Gastroesophageal sphincter (tissue), 4 donors: ENCODE measurements around the gene CSNK2A1. TPM values are rescaled to one million over a fixed set of nuclear protein-coding genes. Genes with fewer than 3 reads are reported as not detected.
"Not testable (repeated sequence)": the region's sequence is repeated elsewhere in the genome, so short reads cannot be mapped to it uniquely, and the experiment has no call there.

ENCODE experiments used
- ATAC-seq: fragments of 150-250 bp; one replicate; pipeline ENCODE4 v1.9.1; 2016; ENCODE audit warnings: mild to moderate bottlenecking, moderate library complexity
- H3K27ac ChIP-seq, 4 donors: fragments of 200-600 bp; sonication (generic) in 3 of 4; 1 replicate in 3 of 4; 2 replicates in 1 of 4; pipeline ENCODE4 v1.5.1; 2016 to 2019
- H3K27me3 ChIP-seq: fragments of 200-600 bp; sonication (generic); one replicate; pipeline ENCODE4 v1.5.1; 2019
- H3K36me3 ChIP-seq, 2 donors: fragments of 200-600 bp; sonication (generic); one replicate each; pipeline ENCODE4 v1.5.1; 2019; ENCODE audit warnings: control low read depth in 1 of 2
- H3K4me1 ChIP-seq, 3 donors: fragments of 200-600 bp; sonication (generic); 1 replicate in 2 of 3; 2 replicates in 1 of 3; pipeline ENCODE4 v1.5.1; 2016 to 2019; ENCODE audit warnings: control low read depth in 2 of 3
- H3K4me3 ChIP-seq, 2 donors: fragments of 200-600 bp; sonication (generic); one replicate each; pipeline ENCODE4 v1.5.1; 2019; ENCODE audit warnings: mild to moderate bottlenecking in 1 of 2, moderate library complexity in 1 of 2
- H3K9me3 ChIP-seq, 3 donors: fragments of 200-600 bp; sonication (generic); one replicate each; pipeline ENCODE4 v1.5.1; 2017 to 2019; ENCODE audit warnings: control low read depth in 2 of 3
- EP300 ChIP-seq: sonication (generic); formaldehyde crosslinking; IDR thresholded peaks from one replicate; pipeline ENCODE4 v1.6.1; 2017; ENCODE audit warnings: antibody characterized with exemption, mild to moderate bottlenecking
- POLR2A ChIP-seq, 2 donors: fragments of 450-650 bp; IDR thresholded peaks; one replicate each; pipeline ENCODE4 v1.6.1; 2017; ENCODE audit warnings: antibody characterized with exemption in 2 of 2, mild to moderate bottlenecking in 2 of 2, moderate library complexity in 1 of 2
- POLR2AphosphoS5 ChIP-seq: sonication (generic); formaldehyde crosslinking; IDR thresholded peaks from one replicate; pipeline ENCODE4 v1.6.1; 2017; ENCODE audit warnings: antibody characterized with exemption
- WGBS, 2 donors: methylation state at CpG; one replicate each; pipeline ENCODE4 v1.1.5; 2018; ENCODE audit warnings: low coverage in 1 of 2; 5-methylcytosine and 5-hydroxymethylcytosine counted together
- total RNA-seq, 4 donors: library from RNA; depleted of rRNA; stranded (reverse); fragments of >200 nt; gene quantifications; one replicate each; pipeline ENCODE4 v1.1.0, GENCODE V29; 2016
- TF ChIP-seq, protein P1 (sequence below), 4 experiments: fragments of 200-600 bp in 2 of 4; fragments of 450-650 bp in 2 of 4; sonication (generic) in 1 of 4; IDR thresholded peaks; one replicate each; pipeline ENCODE4 v1.5.1; 2017 to 2019; ENCODE audit warnings: antibody characterized with exemption in 4 of 4, mild to moderate bottlenecking in 2 of 4, moderate library complexity in 2 of 4

The CSNK2A1 gene
- total RNA-seq, 4 donors from 2014 or later: 69.1 to 109 (median 92.2) TPM

DNA sequence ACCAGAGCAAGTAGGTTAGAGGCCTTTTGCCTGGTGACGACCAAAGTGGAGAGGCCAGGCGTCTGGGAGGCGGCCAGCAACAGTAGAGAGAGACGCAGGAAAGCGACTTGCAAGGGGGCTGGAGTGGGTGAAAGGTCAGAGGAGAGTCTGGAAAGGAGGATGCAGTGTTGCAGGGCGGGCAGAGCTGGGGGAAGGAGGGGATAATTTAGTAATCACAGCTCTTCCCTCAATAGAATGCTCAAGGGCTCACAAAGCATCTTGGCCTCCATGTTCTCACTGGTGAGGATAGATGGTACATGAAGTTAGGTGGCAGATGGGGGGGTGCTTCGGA lies 41.3 kb upstream of the CSNK2A1 start:
- WGBS, 2 donors: 66 to 77% methylated on average over 7 of the region's 7 CpGs
- Histone ChIP-seq H3K9me3 (no peaks in the 10 kb centered on the region), H3K27me3 (peaks cover 61% of the 10 kb centered on the region), H3K27ac (no peak overlapping the region), H3K4me3 (no peak overlapping the region), H3K36me3 (no peaks in the 10 kb centered on the region), H3K4me1 (no peaks in the 10 kb centered on the region)
- no peak for ATAC-seq
- TF ChIP-seq EP300: no peak
- no peak for TF ChIP-seq POLR2AphosphoS5
- no peak for TF ChIP-seq POLR2A (IDR thresholded peaks at IDR 0.05)
- TF ChIP-seq, protein P1, sequence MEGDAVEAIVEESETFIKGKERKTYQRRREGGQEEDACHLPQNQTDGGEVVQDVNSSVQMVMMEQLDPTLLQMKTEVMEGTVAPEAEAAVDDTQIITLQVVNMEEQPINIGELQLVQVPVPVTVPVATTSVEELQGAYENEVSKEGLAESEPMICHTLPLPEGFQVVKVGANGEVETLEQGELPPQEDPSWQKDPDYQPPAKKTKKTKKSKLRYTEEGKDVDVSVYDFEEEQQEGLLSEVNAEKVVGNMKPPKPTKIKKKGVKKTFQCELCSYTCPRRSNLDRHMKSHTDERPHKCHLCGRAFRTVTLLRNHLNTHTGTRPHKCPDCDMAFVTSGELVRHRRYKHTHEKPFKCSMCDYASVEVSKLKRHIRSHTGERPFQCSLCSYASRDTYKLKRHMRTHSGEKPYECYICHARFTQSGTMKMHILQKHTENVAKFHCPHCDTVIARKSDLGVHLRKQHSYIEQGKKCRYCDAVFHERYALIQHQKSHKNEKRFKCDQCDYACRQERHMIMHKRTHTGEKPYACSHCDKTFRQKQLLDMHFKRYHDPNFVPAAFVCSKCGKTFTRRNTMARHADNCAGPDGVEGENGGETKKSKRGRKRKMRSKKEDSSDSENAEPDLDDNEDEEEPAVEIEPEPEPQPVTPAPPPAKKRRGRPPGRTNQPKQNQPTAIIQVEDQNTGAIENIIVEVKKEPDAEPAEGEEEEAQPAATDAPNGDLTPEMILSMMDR (IDR thresholded peaks at IDR 0.05): no peak

DNA sequence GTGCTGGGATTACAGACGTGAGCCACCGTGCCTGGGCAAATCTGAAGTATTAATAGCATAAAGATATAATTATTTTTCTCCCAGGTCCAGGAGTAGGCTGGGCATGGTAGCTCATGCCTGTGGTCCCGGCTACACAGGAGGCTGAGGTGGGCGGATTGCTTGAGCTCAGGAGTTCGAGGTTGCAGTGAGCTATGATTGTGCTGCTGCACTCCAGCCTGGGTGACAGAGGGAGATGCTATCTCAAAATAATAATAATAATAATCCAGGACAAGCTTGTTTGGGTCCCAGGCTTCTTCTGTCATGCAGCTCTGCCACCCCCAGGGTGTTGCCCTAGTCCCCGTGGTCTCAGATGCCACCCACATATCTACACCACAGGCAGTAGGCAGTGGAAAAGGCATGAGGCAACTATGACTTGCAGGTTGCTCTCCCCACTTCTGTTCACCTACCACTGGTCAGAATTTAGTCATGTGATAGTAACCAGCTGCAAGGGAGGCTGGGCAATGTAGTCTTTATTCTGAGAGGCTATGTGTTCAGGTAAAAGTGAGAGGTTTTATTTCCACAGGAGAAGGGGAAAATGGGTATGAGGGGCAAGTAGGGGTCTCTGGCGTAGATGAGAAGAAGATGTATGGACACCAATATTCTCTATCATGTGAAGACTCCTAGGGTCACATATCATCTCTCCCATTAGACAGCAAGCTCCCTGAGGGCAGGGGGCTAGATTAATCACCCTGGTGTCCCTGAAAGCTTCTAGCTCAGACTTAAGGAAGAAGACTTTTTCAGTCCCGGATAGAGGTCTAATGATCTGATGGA lies 40.8 kb upstream of the CSNK2A1 start:
- no peak overlapping the region for H3K27ac ChIP-seq
- H3K9me3 ChIP-seq: no peaks in the 10 kb centered on the region
- no peaks in the 10 kb centered on the region for H3K4me1 ChIP-seq
- peaks cover 61% of the 10 kb centered on the region for H3K27me3 ChIP-seq
- no peaks in the 10 kb centered on the region for H3K36me3 ChIP-seq
- TF ChIP-seq, protein P1 (IDR thresholded peaks at IDR 0.05): no peak
- no peak for TF ChIP-seq EP300
- TF ChIP-seq POLR2A (IDR thresholded peaks at IDR 0.05): no peak
- TF ChIP-seq POLR2AphosphoS5: no peak
- no peak for ATAC-seq
- no peak overlapping the region for H3K4me3 ChIP-seq
- 70 to 80% methylated on average over 2 to 6 of the region's 8 CpGs for WGBS, 2 donors

- 38 to 67% methylated on average over 1 of the region's 5 CpGs for WGBS, 2 donors
- TF ChIP-seq EP300 (no peak), POLR2AphosphoS5 (no peak), POLR2A (IDR thresholded peaks at IDR 0.05) (no peak)
- TF ChIP-seq, protein P1 (IDR thresholded peaks at IDR 0.05): no peak
- ATAC-seq: no peak
These were observed 38.6 kb upstream of the CSNK2A1 start for GRCh38 chr20:582204-582603.

DNA sequence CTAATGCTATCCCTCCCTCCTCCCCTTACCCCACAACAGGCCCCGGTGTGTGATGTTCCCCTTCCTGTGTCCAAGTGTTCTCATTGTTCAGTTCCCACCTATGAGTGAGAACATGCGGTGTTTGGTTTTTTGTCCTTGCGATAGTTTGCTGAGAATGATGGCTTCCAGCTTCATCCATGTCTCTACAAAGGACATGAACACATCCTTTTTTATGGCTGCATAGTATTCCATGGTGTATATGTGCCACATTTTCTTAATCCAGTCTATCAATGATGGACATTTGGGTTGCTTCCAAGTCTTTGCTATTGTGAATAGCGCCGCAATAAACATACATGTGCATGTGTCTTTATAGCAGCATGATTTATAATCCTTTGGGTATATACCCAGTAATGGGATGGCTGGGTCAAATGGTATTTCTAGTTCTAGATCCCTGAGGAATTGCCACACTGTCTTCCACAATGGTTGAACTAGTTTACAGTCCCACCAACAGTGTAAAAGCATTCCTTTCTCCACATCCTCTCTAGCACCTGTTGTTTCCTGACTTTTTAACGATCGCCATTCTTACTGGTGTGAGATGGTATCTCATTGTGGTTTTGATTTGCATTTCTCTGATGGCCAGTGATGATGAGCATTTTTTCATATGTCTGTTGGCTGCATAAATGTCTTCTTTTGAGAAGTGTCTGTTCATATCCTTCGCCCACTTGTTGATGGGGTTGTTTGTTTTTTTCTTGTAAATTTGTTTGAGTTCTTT lies 35.5 kb upstream of the CSNK2A1 start:
- H3K27me3 ChIP-seq: peaks cover 66% of the 10 kb centered on the region
- H3K9me3 ChIP-seq, H3K36me3 ChIP-seq, H3K4me3 ChIP-seq, H3K27ac ChIP-seq, H3K4me1 ChIP-seq, ATAC-seq: not testable (repeated sequence)
- 90 to 92% methylated on average over 3 to 7 of the region's 8 CpGs for WGBS, 2 donors

More at GRCh38 chr20:582204-582603, 38.6 kb upstream of the CSNK2A1 start:
- no peaks in the 10 kb centered on the region for H3K4me1 ChIP-seq
- no peak overlapping the region for H3K4me3 ChIP-seq
- H3K9me3 ChIP-seq: no peaks in the 10 kb centered on the region
- no peak overlapping the region for H3K27ac ChIP-seq
- H3K27me3 ChIP-seq: peaks cover 61% of the 10 kb centered on the region
- H3K36me3 ChIP-seq: no peaks in the 10 kb centered on the region

- Histone ChIP-seq H3K36me3 (no peaks in the 10 kb centered on the region), H3K9me3 (no peaks in the 10 kb centered on the region), H3K27ac (no peak overlapping the region), H3K27me3 (peaks cover 65% of the 10 kb centered on the region), H3K4me3 (no peak overlapping the region), H3K4me1 (peaks cover 0 to 9% (median 3%) of the 10 kb centered on the region in 3 donors)
- 55 to 70% methylated on average over 7 to 12 of the region's 12 CpGs for WGBS, 2 donors
- ATAC-seq: no peak
- TF ChIP-seq POLR2A (IDR thresholded peaks at IDR 0.05): no peak
- TF ChIP-seq, protein P1 (IDR thresholded peaks at IDR 0.05): no peak
- no peak for TF ChIP-seq EP300
These were observed 33.7 kb upstream of the CSNK2A1 start for GRCh38 chr20:577167-577791.
